MG63 (cell line): ENCODE results near the gene IGFBP6. TPM values are rescaled to one million over a fixed set of nuclear protein-coding genes. Genes with fewer than 3 reads are reported as not detected.
A peak's percentile ranks its signal among the peaks of the same experiment; 100 is the strongest.

Experiments
- DNase-seq: peaks from one replicate; pipeline ENCODE4 v3.0.0-alpha.2; 2020
- H3K27me3 ChIP-seq: fragments of 250-450 bp; sonication (Bioruptor Pico); 2 replicates; pipeline ENCODE4 v1.5.1; 2020; ENCODE audit warnings: mild to moderate bottlenecking, moderate library complexity
- H3K36me3 ChIP-seq: fragments of 250-450 bp; sonication (Bioruptor Pico); 2 replicates; pipeline ENCODE4 v1.5.1; 2020; ENCODE audit warnings: mild to moderate bottlenecking, moderate library complexity
- H3K4me3 ChIP-seq: fragments of 250-450 bp; sonication (Bioruptor Pico); 2 replicates; pipeline ENCODE4 v1.5.1; 2020; ENCODE audit warnings: mild to moderate bottlenecking, moderate library complexity
- H3K9me3 ChIP-seq: fragments of 250-450 bp; sonication (Bioruptor Pico); 2 replicates; pipeline ENCODE4 v1.5.1; 2020; ENCODE audit warnings: mild to moderate bottlenecking, moderate library complexity
- total RNA-seq: library from RNA; depleted of rRNA; stranded (reverse); fragments of >200 nt; shearing (Covaris generic); gene quantifications from 2 replicates; pipeline ENCODE4 v1.2.3, GENCODE V29; 2014; ENCODE audit warnings: low replicate concordance

Gene IGFBP6
- total RNA-seq, 1 experiment from 2014 or later = 66.3 TPM

- no peaks in the 10 kb centered on the region for H3K9me3 ChIP-seq
- no peaks in the 10 kb centered on the region for H3K27me3 ChIP-seq
- peaks cover 43% of the 10 kb centered on the region for H3K36me3 ChIP-seq
- no peak for DNase-seq
- no peak overlapping the region for H3K4me3 ChIP-seq
These were observed 40.6 kb upstream of the IGFBP6 start for GRCh38 chr12:53056901-53057300.

DNA sequence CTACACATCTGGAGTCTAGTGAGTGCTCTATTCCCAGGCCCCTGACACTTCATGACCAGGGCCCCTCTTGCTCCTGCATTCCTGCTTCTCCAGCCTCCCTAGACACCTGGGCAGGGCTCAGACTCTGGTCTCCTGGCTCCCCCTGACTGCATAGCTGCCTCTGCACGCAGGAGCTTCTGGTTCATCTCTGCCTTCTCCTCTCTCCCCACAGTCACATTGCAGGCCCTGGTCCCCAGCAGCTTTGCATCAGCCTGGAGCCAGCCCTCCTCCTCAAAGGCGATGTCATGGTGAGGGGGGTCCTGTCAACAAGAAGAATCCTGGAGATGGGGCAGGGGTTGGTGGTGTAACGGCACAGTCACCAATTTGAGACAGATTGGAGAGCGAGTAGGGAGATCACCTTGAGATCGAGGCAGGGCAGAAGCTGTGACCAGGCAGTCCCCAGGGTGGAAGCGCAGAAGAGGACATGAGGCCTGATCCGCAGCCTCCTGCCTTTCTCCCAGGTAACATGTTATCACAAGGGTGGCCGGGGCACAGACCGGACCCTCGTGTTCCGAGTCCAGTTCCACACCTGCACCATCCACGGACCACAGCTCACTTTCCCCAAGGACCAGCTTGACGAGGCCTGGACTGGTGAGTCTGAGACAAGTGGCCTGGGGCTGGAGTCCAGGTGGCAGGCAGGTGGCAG lies 39.5 kb upstream of the IGFBP6 start:
- H3K27me3 ChIP-seq = no peaks in the 10 kb centered on the region
- no peak for DNase-seq
- no peak overlapping the region for H3K4me3 ChIP-seq
- peaks cover 38% of the 10 kb centered on the region for H3K36me3 ChIP-seq
- no peaks in the 10 kb centered on the region for H3K9me3 ChIP-seq

DNA sequence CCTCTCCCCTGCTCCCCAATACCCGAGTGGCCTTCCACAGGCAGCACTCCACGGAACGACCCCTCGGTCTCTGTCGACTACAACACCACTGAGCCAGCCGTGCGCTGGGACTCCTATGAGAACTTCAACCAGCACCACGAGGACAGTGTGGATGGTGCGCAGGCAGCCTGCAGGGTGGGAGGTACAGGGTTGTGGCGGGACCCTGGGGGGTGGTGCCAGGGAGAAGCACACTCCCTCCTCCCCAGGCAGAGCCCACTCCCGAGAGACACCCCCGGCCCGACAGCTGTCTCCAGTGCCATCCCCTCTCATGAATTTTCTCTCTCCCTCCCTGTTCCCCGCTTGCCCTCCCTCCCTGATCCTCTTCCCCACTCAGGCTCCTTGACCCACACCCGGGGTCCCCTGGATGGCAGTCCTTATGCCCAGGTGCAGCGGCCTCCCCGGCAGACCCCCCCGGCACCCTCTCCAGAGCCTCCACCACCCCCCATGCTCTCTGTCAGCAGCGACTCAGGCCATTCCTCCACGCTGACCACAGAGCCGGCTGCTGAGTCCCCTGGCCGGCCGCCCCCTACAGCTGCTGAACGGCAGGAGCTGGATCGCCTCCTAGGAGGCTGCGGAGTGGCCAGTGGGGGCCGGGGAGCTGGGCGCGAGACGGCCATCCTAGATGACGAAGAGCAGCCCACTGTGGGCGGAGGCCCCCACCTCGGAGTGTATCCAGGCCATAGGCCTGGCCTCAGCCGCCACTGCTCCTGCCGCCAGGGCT lies 38.6 kb upstream of the IGFBP6 start:
- no peak for DNase-seq
- Histone ChIP-seq H3K36me3 (peaks cover 37% of the 10 kb centered on the region), H3K27me3 (no peaks in the 10 kb centered on the region)

DNA sequence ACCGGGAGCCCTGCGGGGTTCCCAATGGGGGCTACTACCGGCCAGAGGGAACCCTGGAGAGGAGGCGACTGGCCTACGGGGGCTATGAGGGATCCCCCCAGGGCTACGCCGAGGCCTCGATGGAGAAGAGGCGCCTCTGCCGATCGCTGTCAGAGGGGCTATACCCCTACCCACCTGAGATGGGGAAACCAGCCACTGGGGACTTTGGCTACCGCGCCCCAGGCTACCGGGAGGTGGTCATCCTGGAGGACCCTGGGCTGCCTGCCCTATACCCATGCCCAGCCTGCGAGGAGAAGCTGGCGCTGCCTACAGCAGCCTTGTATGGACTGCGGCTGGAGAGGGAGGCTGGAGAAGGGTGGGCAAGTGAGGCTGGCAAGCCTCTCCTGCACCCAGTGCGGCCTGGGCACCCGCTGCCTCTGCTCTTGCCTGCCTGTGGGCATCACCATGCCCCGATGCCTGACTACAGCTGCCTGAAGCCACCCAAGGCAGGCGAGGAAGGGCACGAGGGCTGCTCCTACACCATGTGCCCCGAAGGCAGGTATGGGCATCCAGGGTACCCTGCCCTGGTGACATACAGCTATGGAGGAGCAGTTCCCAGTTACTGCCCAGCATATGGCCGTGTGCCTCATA lies 37.9 kb upstream of the IGFBP6 start:
- H3K9me3 ChIP-seq = no peaks in the 10 kb centered on the region
- no peak for DNase-seq
- H3K27me3 ChIP-seq = no peaks in the 10 kb centered on the region
- H3K4me3 ChIP-seq = no peak overlapping the region
- H3K36me3 ChIP-seq = peaks cover 39% of the 10 kb centered on the region

More for the DNA sequence above, 38.6 kb upstream of the IGFBP6 start:
- no peaks in the 10 kb centered on the region for H3K9me3 ChIP-seq
- no peak overlapping the region for H3K4me3 ChIP-seq

- Histone ChIP-seq H3K4me3 (no peak overlapping the region), H3K36me3 (peaks cover 40% of the 10 kb centered on the region), H3K9me3 (no peaks in the 10 kb centered on the region), H3K27me3 (no peaks in the 10 kb centered on the region)
- no peak for DNase-seq
These were observed 37.3 kb upstream of the IGFBP6 start for GRCh38 chr12:53060064-53060720.

DNA sequence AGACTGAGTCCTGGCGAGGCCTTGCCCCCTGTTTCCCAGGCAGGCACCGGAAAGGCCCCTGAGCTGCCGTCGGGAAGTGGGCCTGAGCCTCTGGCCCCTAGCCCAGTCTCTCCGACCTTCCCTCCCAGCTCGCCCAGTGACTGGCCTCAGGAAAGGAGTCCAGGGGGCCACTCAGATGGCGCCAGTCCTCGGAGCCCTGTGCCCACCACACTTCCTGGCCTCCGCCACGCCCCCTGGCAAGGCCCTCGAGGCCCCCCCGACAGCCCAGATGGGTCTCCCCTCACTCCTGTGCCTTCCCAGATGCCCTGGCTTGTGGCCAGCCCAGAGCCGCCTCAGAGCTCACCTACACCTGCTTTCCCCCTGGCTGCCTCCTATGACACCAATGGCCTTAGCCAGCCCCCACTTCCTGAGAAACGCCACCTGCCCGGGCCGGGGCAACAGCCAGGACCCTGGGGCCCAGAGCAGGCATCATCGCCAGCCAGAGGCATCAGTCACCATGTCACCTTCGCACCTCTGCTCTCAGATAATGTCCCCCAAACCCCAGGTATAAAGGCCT lies 36.7 kb upstream of the IGFBP6 start:
- Histone ChIP-seq H3K4me3 (no peak overlapping the region), H3K36me3 (peaks cover 40% of the 10 kb centered on the region)
- DNase-seq = no peak

DNA sequence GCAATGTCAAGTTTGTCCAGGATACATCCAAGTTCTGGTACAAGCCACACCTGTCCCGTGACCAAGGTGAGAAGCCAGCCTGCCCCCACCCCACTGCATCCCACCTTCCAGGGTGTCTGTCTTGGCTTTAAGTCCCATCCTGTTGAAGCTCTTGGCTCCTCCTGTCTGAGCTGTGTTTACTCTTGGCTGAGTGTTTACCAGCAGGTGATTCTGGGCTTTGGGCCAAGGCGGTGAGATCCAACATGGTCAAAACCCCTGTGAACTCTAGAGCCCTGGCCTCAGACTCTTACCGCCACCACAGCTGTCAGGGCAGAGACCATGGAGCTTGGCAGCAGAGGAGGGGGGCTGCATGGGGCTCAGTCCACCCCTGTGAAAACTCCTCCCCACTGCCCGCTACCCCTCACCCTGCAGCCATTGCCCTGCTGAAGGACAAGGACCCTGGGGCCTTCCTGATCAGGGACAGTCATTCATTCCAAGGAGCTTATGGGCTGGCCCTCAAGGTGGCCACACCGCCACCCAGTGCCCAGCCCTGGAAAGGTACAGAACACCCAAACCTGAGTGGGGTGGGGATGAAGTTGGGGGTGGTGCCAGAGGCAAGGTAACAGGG lies 36.0 kb upstream of the IGFBP6 start:
- peak; percentile 39 for DNase-seq
- H3K36me3 ChIP-seq = peaks cover 42% of the 10 kb centered on the region
- H3K27me3 ChIP-seq = no peaks in the 10 kb centered on the region

More for the DNA sequence above, 36.7 kb upstream of the IGFBP6 start:
- H3K27me3 ChIP-seq = no peaks in the 10 kb centered on the region
- H3K9me3 ChIP-seq = no peaks in the 10 kb centered on the region

GRCh38 chr12:53062011-53062961 lies 35.2 kb upstream of the IGFBP6 start:
- H3K4me3 ChIP-seq = no peak overlapping the region
- no peaks in the 10 kb centered on the region for H3K27me3 ChIP-seq
- no peaks in the 10 kb centered on the region for H3K9me3 ChIP-seq
- no peak for DNase-seq
- peaks cover 38% of the 10 kb centered on the region for H3K36me3 ChIP-seq

More for the DNA sequence above, 36.0 kb upstream of the IGFBP6 start:
- no peak overlapping the region for H3K4me3 ChIP-seq
- no peaks in the 10 kb centered on the region for H3K9me3 ChIP-seq

DNA sequence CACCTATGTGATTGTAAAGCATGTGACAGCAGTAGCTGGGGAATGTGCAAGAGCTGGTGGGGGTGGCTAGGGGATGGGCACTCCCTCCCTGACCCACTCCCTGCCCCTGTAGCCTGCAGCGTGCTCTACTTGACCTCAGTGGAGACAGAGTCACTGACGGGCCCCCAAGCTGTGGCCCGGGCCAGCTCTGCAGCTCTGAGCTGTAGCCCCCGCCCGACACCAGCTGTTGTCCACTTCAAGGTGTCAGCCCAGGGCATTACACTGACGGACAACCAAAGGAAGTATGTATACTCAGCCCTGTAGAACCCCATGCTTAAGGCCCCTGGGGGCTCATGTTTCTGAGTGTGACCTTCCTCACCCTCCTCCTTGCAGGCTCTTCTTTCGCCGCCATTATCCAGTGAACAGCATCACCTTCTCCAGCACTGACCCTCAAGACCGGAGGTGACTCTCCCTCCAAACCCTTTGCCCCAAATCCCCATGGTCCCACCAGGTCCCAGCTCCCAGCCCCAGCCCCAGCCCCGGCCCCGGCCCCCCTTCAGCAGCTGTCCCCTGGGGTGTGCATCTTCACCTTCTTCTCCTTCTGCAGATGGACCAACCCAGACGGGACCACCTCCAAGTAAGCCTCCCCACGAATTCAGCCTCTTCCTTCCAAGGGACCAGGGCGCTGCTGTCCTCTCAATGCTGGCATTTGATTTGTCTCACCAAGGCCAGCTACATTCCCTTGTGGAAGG lies 34.3 kb upstream of the IGFBP6 start:
- Histone ChIP-seq H3K4me3 (no peak overlapping the region), H3K36me3 (peaks cover 35% of the 10 kb centered on the region), H3K9me3 (no peaks in the 10 kb centered on the region), H3K27me3 (no peaks in the 10 kb centered on the region)
- no peak for DNase-seq

- Histone ChIP-seq H3K27me3 (no peaks in the 10 kb centered on the region), H3K9me3 (no peaks in the 10 kb centered on the region), H3K36me3 (peaks cover 35% of the 10 kb centered on the region), H3K4me3 (no peak overlapping the region)
- peak; percentile 62 for DNase-seq
These were observed 33.5 kb upstream of the IGFBP6 start for GRCh38 chr12:53063708-53064612.

DNA sequence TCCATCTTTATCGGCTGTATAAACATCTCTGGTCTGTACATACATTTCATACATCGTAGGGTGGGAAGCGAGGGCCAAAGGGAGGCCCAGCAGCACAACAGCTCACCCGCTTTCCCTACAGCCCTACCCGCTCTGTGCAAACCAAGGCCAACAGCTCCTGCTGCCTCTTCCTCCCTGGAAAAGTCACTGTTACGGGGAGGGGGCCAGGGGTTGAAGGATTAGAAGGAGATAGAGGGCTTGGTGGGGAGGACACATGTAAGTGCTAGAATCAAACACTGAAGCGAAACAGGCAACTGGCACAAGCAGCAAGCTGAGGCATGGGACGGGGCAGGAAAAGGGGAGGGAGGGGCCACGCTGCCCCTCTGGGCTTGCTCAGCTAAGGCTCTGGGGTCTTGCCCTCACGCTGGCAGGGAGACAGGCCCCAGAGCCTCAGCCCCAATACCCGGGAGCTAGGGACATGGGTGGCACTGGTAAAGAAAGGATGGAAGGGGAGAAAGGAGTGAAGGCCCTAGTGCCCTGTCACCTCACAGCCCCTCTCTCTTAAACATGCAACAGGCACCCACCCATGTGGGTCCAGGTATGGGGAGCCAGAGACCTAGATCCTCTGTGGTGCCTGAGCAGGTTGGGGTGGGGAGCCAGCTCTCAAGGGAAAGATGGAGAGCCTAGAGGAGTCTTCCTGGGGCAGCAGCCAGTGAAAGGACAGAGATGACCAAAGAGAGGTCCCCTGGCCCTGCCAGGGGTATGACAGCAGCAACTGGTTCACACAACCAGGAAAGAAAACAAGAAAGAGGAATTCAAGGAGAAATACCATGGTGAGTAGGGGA lies 32.6 kb upstream of the IGFBP6 start:
- Histone ChIP-seq H3K4me3 (no peak overlapping the region), H3K36me3 (peaks cover 35% of the 10 kb centered on the region), H3K27me3 (no peaks in the 10 kb centered on the region), H3K9me3 (no peaks in the 10 kb centered on the region)
- no peak for DNase-seq

GRCh38 chr12:53065470-53065869 lies 32.0 kb upstream of the IGFBP6 start:
- no peaks in the 10 kb centered on the region for H3K27me3 ChIP-seq
- H3K9me3 ChIP-seq = no peaks in the 10 kb centered on the region
- H3K36me3 ChIP-seq = peaks cover 39% of the 10 kb centered on the region
- H3K4me3 ChIP-seq = no peak overlapping the region
- DNase-seq = no peak
